Measurements from ENCODE around the gene GNB1L.

The GNB1L gene

GRCh38 chr22:19787849-19788141 lies 66.9 kb downstream of the GNB1L start:
- no peak for TF ChIP-seq GATA2 (IDR thresholded peaks at IDR 0.05; ENCODE audit: low read depth, low read length)
- TF ChIP-seq GATA3 (IDR thresholded peaks at IDR 0.05; ENCODE audit: low read depth, low read length), result no peak

DNA sequence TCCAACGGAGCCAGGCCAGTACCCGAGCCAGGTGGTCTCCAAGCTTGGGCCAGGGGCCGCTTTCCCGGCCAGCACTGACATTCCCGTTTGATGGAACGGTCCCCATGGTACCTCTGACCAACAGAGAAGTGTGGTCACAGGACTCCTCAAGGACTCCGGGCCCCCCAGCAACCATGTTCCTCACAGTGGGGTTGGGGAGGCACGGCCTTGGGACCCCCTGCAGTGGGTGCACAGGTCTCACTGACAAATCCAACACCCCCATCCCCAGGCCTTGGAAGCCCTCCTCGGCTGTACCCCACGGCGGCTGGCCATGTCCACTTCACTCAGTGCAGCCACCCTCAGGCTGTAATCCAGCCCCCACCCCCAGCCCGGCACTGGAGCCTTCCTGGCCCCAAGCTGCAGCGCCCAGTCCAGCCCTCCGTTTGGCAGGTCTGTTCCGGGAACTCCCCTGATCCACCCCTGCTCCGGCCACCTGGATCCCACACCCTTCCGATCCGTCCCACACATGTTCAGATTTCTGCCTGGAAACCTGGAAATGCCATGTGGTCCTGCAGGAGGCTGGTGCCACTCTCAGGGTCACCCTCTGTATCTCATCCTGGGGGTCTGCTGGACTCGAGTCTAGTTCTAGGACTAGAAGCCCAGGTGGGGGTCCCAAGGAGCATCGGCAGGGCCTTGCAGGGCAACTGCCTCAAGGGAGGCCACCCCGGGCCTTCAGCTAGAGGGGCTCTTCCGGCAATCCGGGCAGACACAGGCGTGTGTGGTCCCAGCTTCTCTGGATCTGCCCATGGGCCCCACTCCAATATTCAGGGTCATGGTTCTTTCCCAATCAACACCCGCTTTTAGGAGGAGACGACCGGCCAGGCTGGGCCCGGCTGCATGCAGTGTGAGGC lies 67.5 kb downstream of the GNB1L start:
- TF ChIP-seq GATA2 (IDR thresholded peaks at IDR 0.05; ENCODE audit: low read depth, low read length) (no peak), GATA3 (IDR thresholded peaks at IDR 0.05; ENCODE audit: low read depth, low read length) (no peak)

DNA sequence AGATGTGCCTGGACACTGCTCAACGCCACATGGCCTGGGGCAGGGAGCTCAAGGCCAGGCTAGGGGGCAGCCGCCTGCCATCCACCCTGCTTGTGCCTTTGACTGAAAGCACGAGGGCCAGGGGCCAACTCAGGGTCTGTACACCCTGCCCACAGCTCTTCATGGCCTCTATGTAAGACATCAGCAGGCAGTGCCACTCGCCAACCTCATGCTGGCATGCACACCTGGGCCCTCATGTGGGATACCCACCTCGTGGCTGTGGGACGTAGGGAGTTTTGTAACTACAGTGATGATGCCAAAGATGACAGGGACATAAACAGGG lies 68.4 kb downstream of the GNB1L start:
- TF ChIP-seq GATA2 (IDR thresholded peaks at IDR 0.05; ENCODE audit: low read depth, low read length), result no peak
- TF ChIP-seq GATA3 (IDR thresholded peaks at IDR 0.05; ENCODE audit: low read depth, low read length), result no peak

DNA sequence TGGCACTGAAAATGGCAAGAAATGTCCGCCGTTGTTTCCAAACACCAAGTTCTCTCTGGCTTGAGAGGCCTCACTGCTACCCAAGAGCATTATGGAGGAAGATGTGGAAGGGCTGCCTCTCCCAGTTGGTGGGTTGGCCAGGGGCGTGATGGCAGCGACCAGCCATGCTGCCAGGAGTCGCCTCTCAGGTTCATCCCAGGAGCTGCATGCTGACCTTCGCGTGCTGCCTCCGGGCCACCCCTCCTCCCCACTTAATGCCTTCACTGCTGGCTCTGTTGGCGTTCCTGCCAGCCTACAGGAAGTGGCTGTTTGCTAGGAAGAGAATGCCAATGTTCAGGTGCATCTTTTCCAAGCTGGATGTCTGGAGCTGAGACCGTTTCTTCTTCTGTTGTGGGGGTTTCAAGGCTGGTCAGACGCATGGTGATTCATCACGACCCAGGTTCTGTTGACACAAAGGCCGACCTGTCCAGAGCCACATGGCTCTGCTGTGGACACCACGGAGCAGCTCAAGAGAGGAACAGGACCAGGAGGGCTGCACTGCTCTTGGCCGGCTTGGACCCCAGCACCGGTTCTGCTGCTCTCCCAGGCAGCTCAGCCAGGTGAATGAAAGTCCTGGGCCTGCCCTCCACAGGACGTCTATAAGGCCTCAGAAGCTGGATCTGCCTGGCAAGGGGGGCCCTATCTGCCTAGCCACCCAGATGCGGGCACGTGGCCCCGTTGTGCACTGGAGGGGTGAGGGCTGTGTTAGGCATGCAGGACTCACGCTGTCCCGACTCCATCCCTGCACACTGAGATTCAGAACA lies 69.0 kb downstream of the GNB1L start:
- no peak for TF ChIP-seq GATA3 (IDR thresholded peaks at IDR 0.05; ENCODE audit: low read depth, low read length)
- TF ChIP-seq GATA2 (IDR thresholded peaks at IDR 0.05; ENCODE audit: low read depth, low read length), result no peak

GRCh38 chr22:19784384-19785175 lies 70.1 kb downstream of the GNB1L start:
- TF ChIP-seq GATA2 (IDR thresholded peaks at IDR 0.05; ENCODE audit: low read depth, low read length) (no peak), GATA3 (IDR thresholded peaks at IDR 0.05; ENCODE audit: low read depth, low read length) (no peak)

- TF ChIP-seq GATA2 (IDR thresholded peaks at IDR 0.05; ENCODE audit: low read depth, low read length), result no peak
- TF ChIP-seq GATA3 (IDR thresholded peaks at IDR 0.05; ENCODE audit: low read depth, low read length), result no peak
These were observed 70.9 kb downstream of the GNB1L start for GRCh38 chr22:19783586-19784383.

DNA sequence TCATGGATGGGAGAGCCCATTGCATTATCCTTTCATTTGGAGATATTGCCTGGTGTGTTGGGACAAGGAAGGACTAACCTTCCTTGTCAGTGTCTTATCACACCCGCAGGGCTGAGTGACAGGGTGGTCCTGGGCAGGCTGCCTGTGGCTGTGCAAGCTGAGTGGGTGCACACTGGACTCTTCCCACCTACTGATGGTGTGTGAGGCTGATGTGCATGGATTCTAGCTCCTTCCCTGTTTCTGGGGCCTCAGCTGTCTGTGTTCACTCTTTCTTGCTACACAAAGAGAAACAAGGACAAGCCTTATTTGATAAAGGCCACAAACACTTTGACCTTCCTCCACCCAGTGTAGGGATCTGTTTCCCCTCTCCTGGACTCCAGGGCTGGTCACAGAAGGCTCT lies 72.1 kb downstream of the GNB1L start:
- TF ChIP-seq GATA3 (IDR thresholded peaks at IDR 0.05; ENCODE audit: low read depth, low read length) (no peak), GATA2 (IDR thresholded peaks at IDR 0.05; ENCODE audit: low read depth, low read length) (no peak)

DNA sequence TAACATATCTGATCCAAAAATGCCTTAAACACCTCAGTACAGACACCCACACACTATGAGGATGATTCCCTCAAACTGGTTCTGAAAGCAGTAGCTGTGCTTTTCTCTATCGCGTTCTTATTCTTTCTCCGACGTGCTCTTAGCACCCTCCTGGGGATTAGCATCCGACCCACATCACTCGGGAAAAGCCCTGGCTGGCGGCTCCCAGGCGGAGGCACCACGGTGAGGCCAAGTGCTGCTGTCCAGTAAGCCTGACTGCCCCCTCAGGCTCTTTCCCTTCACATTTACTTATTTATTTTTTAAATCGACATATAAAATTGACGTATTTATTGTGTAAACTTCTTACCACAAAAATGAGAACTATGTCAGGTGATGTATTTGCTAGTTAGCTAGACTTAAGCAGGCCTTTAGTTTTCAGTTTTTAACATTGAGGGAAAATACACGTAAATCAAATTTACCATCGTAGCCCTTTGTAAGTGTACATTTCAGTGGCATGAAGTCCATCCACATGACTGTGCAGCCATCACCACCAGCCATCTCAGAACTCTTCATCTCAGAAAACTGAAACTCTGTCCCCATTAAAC lies 74.9 kb downstream of the GNB1L start:
- TF ChIP-seq GATA2 (IDR thresholded peaks at IDR 0.05; ENCODE audit: low read depth, low read length) (no peak), GATA3 (IDR thresholded peaks at IDR 0.05; ENCODE audit: low read depth, low read length) (no peak)

DNA sequence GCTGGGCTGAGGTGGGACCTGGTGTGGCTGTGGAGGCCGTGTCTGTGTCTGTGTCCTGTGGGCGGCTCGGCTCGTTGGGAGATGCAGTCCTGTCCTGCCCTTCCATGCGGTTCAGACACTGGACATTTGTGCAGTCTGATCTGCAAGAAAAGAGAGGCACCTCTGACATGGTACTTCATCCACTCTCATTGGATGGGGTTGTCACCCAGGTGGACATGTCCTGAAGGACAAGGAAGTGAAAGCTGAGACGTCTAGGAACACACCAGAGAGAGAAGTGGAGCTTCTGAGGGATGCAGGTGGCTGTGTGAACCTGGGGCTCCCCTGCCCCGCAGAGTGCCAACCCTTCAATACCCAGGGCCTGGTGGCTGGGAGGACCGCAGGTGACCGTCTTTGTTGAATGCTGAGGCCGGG lies 75.7 kb downstream of the GNB1L start:
- TF ChIP-seq GATA2 (IDR thresholded peaks at IDR 0.05; ENCODE audit: low read depth, low read length) (no peak), GATA3 (IDR thresholded peaks at IDR 0.05; ENCODE audit: low read depth, low read length) (no peak)

GRCh38 chr22:19776433-19777031 lies 78.1 kb downstream of the GNB1L start:
- TF ChIP-seq GATA2 (IDR thresholded peaks at IDR 0.05; ENCODE audit: low read depth, low read length) (no peak), GATA3 (IDR thresholded peaks at IDR 0.05; ENCODE audit: low read depth, low read length) (no peak)

GRCh38 chr22:19775496-19776325 lies 79.0 kb downstream of the GNB1L start:
- TF ChIP-seq GATA2 (IDR thresholded peaks at IDR 0.05; ENCODE audit: low read depth, low read length) (no peak), GATA3 (IDR thresholded peaks at IDR 0.05; ENCODE audit: low read depth, low read length) (no peak)

- TF ChIP-seq GATA3 (IDR thresholded peaks at IDR 0.05; ENCODE audit: low read depth, low read length) (no peak), GATA2 (IDR thresholded peaks at IDR 0.05; ENCODE audit: low read depth, low read length) (no peak)
These were observed 80.0 kb downstream of the GNB1L start for GRCh38 chr22:19774628-19775027.

Data from SH-SY5Y (cell line).